Neural cell (in vitro differentiated cells): ENCODE results near the gene CCNT2. TPM values are rescaled to one million over a fixed set of nuclear protein-coding genes. Genes with fewer than 3 reads are reported as not detected.

Experiments used
- H2AFZ ChIP-seq: fragments of 200-600, 300-800 bp; sonication (generic), shearing (Covaris generic); 2 replicates; pipeline ENCODE4 v1.6.0; 2014; ENCODE audit warnings: low read depth, mild to moderate bottlenecking, antibody characterized with exemption, low read length, moderate library complexity
- H3F3A ChIP-seq: fragments of 200-600 bp; shearing (Covaris generic); 2 replicates; pipeline ENCODE4 v1.6.1; 2016; ENCODE audit warnings: mild to moderate bottlenecking, moderate library complexity, mixed read lengths, antibody characterized with exemption, low read length; ENCODE audit not compliant: insufficient read depth, poor library complexity, severe bottlenecking
- H3K27ac ChIP-seq: fragments of 200-600, 300-800 bp; sonication (generic), shearing (Covaris generic); 2 replicates; pipeline ENCODE4 v1.5.1; 2014; ENCODE audit warnings: mild to moderate bottlenecking, low read length, moderate library complexity
- H3K27me3 ChIP-seq: fragments of 300-800, 200-600 bp; sonication (generic), shearing (Covaris generic); 2 replicates; pipeline ENCODE4 v1.6.0; 2014; ENCODE audit warnings: mild to moderate bottlenecking, low read depth, low read length, moderate library complexity; ENCODE audit not compliant: insufficient read depth
- H3K36me3 ChIP-seq: fragments of 300-800, 200-600 bp; sonication (generic), shearing (Covaris generic); 2 replicates; pipeline ENCODE4 v1.5.1; 2014; ENCODE audit warnings: mild to moderate bottlenecking, antibody characterized with exemption, low read length, moderate library complexity; ENCODE audit not compliant: insufficient read depth
- H3K4me2 ChIP-seq: fragments of 300-800, 200-600 bp; sonication (generic), shearing (Covaris generic); 2 replicates; pipeline ENCODE4 v1.6.0; 2014; ENCODE audit warnings: mild to moderate bottlenecking, low read length
- H3K4me3 ChIP-seq: fragments of 300-800, 200-600 bp; sonication (generic), shearing (Covaris generic); 2 replicates; pipeline ENCODE4 v1.5.1; 2014; ENCODE audit warnings: mild to moderate bottlenecking, low read length, moderate library complexity
- H3K79me2 ChIP-seq: fragments of 200-600 bp; shearing (Covaris generic); replicated peaks from 2 replicates; pipeline ENCODE4 v1.6.0; 2014; ENCODE audit warnings: mild to moderate bottlenecking, low read length, moderate library complexity; ENCODE audit not compliant: insufficient read depth
- H3K9ac ChIP-seq: fragments of 300-800, 200-600 bp; sonication (generic), shearing (Covaris generic); 2 replicates; pipeline ENCODE4 v1.6.1; 2016; ENCODE audit warnings: mild to moderate bottlenecking, low read length, mixed read lengths
- H3K9me2 ChIP-seq: fragments of 200-600 bp; shearing (Covaris generic); 2 replicates; pipeline ENCODE4 v1.6.1; 2016; ENCODE audit warnings: mild to moderate bottlenecking, low read length, mixed read lengths; ENCODE audit not compliant: insufficient read depth
- H3K9me3 ChIP-seq: fragments of 200-600, 300-800 bp; sonication (generic), shearing (Covaris generic); 2 replicates; pipeline ENCODE4 v1.6.1; 2016; ENCODE audit warnings: mild to moderate bottlenecking, mixed run types, low read length, moderate library complexity, mixed read lengths
- H4K20me1 ChIP-seq: fragments of 200-600 bp; shearing (Covaris generic); 2 replicates; pipeline ENCODE4 v1.6.1; 2016; ENCODE audit warnings: mild to moderate bottlenecking, mixed run types; ENCODE audit not compliant: insufficient read depth
- EP300 ChIP-seq: fragments of 450-650 bp; conservative IDR thresholded peaks from 2 replicates; pipeline ENCODE4 v1.6.1; 2014; ENCODE audit warnings: antibody characterized with exemption, mild to moderate bottlenecking, moderate library complexity; ENCODE audit not compliant: poor library complexity, severe bottlenecking
- EZH2 ChIP-seq: fragments of 200-600, 300-800 bp; shearing (Covaris generic), sonication (generic); IDR thresholded peaks from 2 replicates; pipeline ENCODE4 v1.6.1; 2014; ENCODE audit warnings: antibody characterized with exemption, low read length, borderline replicate concordance, mild to moderate bottlenecking; ENCODE audit not compliant: insufficient read depth, poor library complexity, severe bottlenecking
- MXI1 ChIP-seq: fragments of 450-650 bp; conservative IDR thresholded peaks from 2 replicates; pipeline ENCODE4 v1.6.1; 2014; ENCODE audit warnings: antibody characterized with exemption, mild to moderate bottlenecking; ENCODE audit not compliant: poor library complexity, severe bottlenecking
- POLR2AphosphoS5 ChIP-seq: IDR thresholded peaks from 2 replicates; pipeline ENCODE4 v1.6.1; 2012
- RAD21 ChIP-seq: fragments of 450-650 bp; conservative IDR thresholded peaks from 2 replicates; pipeline ENCODE4 v1.6.1; 2014; ENCODE audit warnings: antibody characterized with exemption, mild to moderate bottlenecking, moderate library complexity
- SMC3 ChIP-seq: fragments of 450-650 bp; conservative IDR thresholded peaks from 2 replicates; pipeline ENCODE4 v1.6.1; 2014; ENCODE audit warnings: antibody characterized with exemption, mild to moderate bottlenecking, moderate library complexity; ENCODE audit not compliant: poor library complexity
- TAF1 ChIP-seq: IDR thresholded peaks from 2 replicates; pipeline ENCODE4 v1.6.1; 2012; ENCODE audit warnings: low read depth
- polyA plus RNA-seq: library from polyadenylated mRNA; depleted of rRNA; stranded (reverse); fragments of >200 nt; gene quantifications from 2 replicates; pipeline ENCODE4 v1.2.3, GENCODE V29; 2014
- TF ChIP-seq, protein P1 (sequence below): fragments of 450-650 bp; IDR thresholded peaks from 2 replicates; pipeline ENCODE4 v1.5.1; 2014; ENCODE audit warnings: antibody characterized with exemption, mild to moderate bottlenecking, moderate library complexity; ENCODE audit not compliant: poor library complexity, severe bottlenecking
- TF ChIP-seq, protein P2 (sequence below): IDR thresholded peaks from 2 replicates; pipeline ENCODE4 v1.6.1; 2012; ENCODE audit warnings: borderline replicate concordance

CCNT2 gene
- polyA plus RNA-seq, 1 donor from 2014 or later = 134 TPM

DNA sequence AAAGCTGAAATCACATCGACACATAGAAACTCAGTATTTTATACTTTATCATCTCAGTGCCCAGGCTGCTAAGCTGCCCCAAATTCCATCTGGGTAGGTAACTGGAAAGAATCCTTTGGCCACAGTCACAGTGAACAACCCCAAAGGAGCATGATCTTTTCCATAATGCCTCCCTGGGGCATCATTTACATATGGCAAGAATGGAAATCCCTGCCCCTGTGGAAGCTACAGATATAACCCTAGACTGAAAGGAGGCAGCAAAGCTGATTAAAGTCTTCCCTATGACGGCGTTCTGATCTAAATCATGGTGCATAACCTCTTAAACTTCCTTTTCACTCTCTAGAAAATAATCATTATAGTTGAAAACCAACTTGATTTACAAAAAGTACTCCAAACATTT, 87.1 kb downstream of the CCNT2 start:
- no peak overlapping the region for H3K9ac ChIP-seq
- TF ChIP-seq TAF1 (no peak), SMC3 (no peak), EP300 (no peak), MXI1 (no peak), EZH2 (no peak), RAD21 (no peak), POLR2AphosphoS5 (no peak)
- TF ChIP-seq, protein P1, sequence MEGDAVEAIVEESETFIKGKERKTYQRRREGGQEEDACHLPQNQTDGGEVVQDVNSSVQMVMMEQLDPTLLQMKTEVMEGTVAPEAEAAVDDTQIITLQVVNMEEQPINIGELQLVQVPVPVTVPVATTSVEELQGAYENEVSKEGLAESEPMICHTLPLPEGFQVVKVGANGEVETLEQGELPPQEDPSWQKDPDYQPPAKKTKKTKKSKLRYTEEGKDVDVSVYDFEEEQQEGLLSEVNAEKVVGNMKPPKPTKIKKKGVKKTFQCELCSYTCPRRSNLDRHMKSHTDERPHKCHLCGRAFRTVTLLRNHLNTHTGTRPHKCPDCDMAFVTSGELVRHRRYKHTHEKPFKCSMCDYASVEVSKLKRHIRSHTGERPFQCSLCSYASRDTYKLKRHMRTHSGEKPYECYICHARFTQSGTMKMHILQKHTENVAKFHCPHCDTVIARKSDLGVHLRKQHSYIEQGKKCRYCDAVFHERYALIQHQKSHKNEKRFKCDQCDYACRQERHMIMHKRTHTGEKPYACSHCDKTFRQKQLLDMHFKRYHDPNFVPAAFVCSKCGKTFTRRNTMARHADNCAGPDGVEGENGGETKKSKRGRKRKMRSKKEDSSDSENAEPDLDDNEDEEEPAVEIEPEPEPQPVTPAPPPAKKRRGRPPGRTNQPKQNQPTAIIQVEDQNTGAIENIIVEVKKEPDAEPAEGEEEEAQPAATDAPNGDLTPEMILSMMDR = no peak
- TF ChIP-seq, protein P2, sequence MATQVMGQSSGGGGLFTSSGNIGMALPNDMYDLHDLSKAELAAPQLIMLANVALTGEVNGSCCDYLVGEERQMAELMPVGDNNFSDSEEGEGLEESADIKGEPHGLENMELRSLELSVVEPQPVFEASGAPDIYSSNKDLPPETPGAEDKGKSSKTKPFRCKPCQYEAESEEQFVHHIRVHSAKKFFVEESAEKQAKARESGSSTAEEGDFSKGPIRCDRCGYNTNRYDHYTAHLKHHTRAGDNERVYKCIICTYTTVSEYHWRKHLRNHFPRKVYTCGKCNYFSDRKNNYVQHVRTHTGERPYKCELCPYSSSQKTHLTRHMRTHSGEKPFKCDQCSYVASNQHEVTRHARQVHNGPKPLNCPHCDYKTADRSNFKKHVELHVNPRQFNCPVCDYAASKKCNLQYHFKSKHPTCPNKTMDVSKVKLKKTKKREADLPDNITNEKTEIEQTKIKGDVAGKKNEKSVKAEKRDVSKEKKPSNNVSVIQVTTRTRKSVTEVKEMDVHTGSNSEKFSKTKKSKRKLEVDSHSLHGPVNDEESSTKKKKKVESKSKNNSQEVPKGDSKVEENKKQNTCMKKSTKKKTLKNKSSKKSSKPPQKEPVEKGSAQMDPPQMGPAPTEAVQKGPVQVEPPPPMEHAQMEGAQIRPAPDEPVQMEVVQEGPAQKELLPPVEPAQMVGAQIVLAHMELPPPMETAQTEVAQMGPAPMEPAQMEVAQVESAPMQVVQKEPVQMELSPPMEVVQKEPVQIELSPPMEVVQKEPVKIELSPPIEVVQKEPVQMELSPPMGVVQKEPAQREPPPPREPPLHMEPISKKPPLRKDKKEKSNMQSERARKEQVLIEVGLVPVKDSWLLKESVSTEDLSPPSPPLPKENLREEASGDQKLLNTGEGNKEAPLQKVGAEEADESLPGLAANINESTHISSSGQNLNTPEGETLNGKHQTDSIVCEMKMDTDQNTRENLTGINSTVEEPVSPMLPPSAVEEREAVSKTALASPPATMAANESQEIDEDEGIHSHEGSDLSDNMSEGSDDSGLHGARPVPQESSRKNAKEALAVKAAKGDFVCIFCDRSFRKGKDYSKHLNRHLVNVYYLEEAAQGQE = no peak
- no peak overlapping the region for H2AFZ ChIP-seq
- no peaks in the 10 kb centered on the region for H3K36me3 ChIP-seq
- H4K20me1 ChIP-seq = no peaks in the 10 kb centered on the region
- H3K9me3 ChIP-seq = no peaks in the 10 kb centered on the region
- no peaks in the 10 kb centered on the region for H3F3A ChIP-seq
- no peaks in the 10 kb centered on the region for H3K79me2 ChIP-seq
- H3K4me2 ChIP-seq = no peak overlapping the region
- H3K4me3 ChIP-seq = no peak overlapping the region
- no peaks in the 10 kb centered on the region for H3K27me3 ChIP-seq
- no peak overlapping the region for H3K27ac ChIP-seq
- no peaks in the 10 kb centered on the region for H3K9me2 ChIP-seq

Other genes with a start within 250 kb of the CCNT2 start
- gene TMEM163, start 199.8 kb upstream of the CCNT2 start, polyA plus RNA-seq = 3.1 and 3.5 TPM in 2 replicates
- not detected in 2 replicates for gene ACMSD, start 80.2 kb upstream of the CCNT2 start, polyA plus RNA-seq
- not detected in 2 replicates for gene MAP3K19, start 128.6 kb downstream of the CCNT2 start, polyA plus RNA-seq
- gene RAB3GAP1, start 133.5 kb downstream of the CCNT2 start, polyA plus RNA-seq = 42.0 and 43.3 TPM in 2 replicates